GM21717 (cell line): ENCODE measurements around the gene PRKCG.
"Not testable (repeated sequence)": the region's sequence is repeated elsewhere in the genome, so short reads cannot be mapped to it uniquely, and the experiment has no call there.

ENCODE experiments used
- ATAC-seq: cut with Tn5 transposase; IDR thresholded peaks from one replicate; pipeline ENCODE4 v1.9.1; 2021; ENCODE audit warnings: mild to moderate bottlenecking, moderate library complexity; ENCODE audit not compliant: unreplicated experiment

The PRKCG gene

GRCh38 chr19:53936029-53936428 is 54.0 kb downstream of the PRKCG start:
- ATAC-seq = no peak

- no peak for ATAC-seq
Measured at GRCh38 chr19:53942001-53942786, 60.2 kb downstream of the PRKCG start.

- no peak for ATAC-seq
Measured at GRCh38 chr19:53944416-53944815, 62.4 kb downstream of the PRKCG start.

- ATAC-seq = no peak
Measured at GRCh38 chr19:53944933-53945332, 62.9 kb downstream of the PRKCG start.

- no peak for ATAC-seq
Measured at GRCh38 chr19:53945441-53945840, 63.4 kb downstream of the PRKCG start.

GRCh38 chr19:53945998-53946397 is 64.0 kb downstream of the PRKCG start:
- ATAC-seq = no peak

- ATAC-seq = no peak
Measured at GRCh38 chr19:53947624-53948023, 65.6 kb downstream of the PRKCG start.

- not testable (repeated sequence) for ATAC-seq
Measured at GRCh38 chr19:53948611-53949010, 66.6 kb downstream of the PRKCG start.

GRCh38 chr19:53951436-53951835 is 69.4 kb downstream of the PRKCG start:
- no peak for ATAC-seq

- ATAC-seq = no peak
Measured at GRCh38 chr19:53951947-53952346, 70.0 kb downstream of the PRKCG start.

- ATAC-seq = no peak
Measured at GRCh38 chr19:53953383-53953782, 71.4 kb downstream of the PRKCG start.
